Stimulated activated CD4-positive, alpha-beta T cell treated with anti-CD3 and anti-CD28 coated beads, Interleukin-4, amount 100 ng/mL, for 4 hours (primary cell): Measurements from ENCODE around the gene AMH.
"Not testable (repeated sequence)": the region's sequence is repeated elsewhere in the genome, so short reads cannot be mapped to it uniquely, and the experiment has no call there.

Source experiments
- DNase-seq, 2 experiments: peaks; one replicate each; pipeline ENCODE4 v3.0.0-alpha.2; 2020

Gene AMH

GRCh38 chr19:2249010-2249866 lies at the start of gene AMH:
TSS of gene AMH (plus strand) at chr19:2249323. CDS start at chr19:2249333, 10 bp downstream.
- DNase-seq: no peak

- no peak for DNase-seq
Observed at GRCh38 chr19:2199861-2200623, 49.1 kb upstream of the AMH start.

GRCh38 chr19:2200624-2201294 lies 48.4 kb upstream of the AMH start:
- DNase-seq: not testable (repeated sequence)

GRCh38 chr19:2201473-2202148 lies 47.5 kb upstream of the AMH start:
- DNase-seq: no peak

GRCh38 chr19:2202366-2202765 lies 46.8 kb upstream of the AMH start:
- no peak for DNase-seq

GRCh38 chr19:2207008-2207407 lies 42.1 kb upstream of the AMH start:
- DNase-seq: no peak

- peak in 1 of 2 experiments; percentile 26 for DNase-seq
Observed at GRCh38 chr19:2207991-2208860, 40.9 kb upstream of the AMH start.

GRCh38 chr19:2208975-2209374 lies 40.1 kb upstream of the AMH start:
- no peak for DNase-seq

GRCh38 chr19:2209408-2209807 lies 39.7 kb upstream of the AMH start:
- no peak for DNase-seq

GRCh38 chr19:2210206-2210605 lies 38.9 kb upstream of the AMH start:
- DNase-seq: no peak

GRCh38 chr19:2210987-2211740 lies 38.0 kb upstream of the AMH start:
- no peak for DNase-seq

- DNase-seq: no peak
Observed at GRCh38 chr19:2212861-2213711, 36.0 kb upstream of the AMH start.

GRCh38 chr19:2213799-2214198 lies 35.3 kb upstream of the AMH start:
- no peak for DNase-seq

- DNase-seq: no peak
Observed at GRCh38 chr19:2214251-2214650, 34.9 kb upstream of the AMH start.

- DNase-seq: peak in 1 of 2 experiments; percentile 37
Observed at GRCh38 chr19:2215281-2215751, 33.8 kb upstream of the AMH start.

- DNase-seq: no peak
Observed at GRCh38 chr19:2216361-2217225, 32.5 kb upstream of the AMH start.

- DNase-seq: no peak
Observed at GRCh38 chr19:2217591-2217990, 31.5 kb upstream of the AMH start.

- DNase-seq: no peak
Observed at GRCh38 chr19:2219726-2220125, 29.4 kb upstream of the AMH start.

- no peak for DNase-seq
Observed at GRCh38 chr19:2221250-2221831, 27.8 kb upstream of the AMH start.
